CD4-positive, alpha-beta memory T cell (primary cell): ENCODE results near the gene USP27X. TPM values are rescaled to one million over a fixed set of nuclear protein-coding genes. Genes with fewer than 3 reads are reported as not detected.

Source experiments
- CTCF ChIA-PET: fragments of 350-600 bp; sonication (Branson Sonifier 250); formaldehyde crosslinking; loops from one replicate; lab custom pipeline; 2021; ENCODE audit warnings: inconsistent platforms; ENCODE audit not compliant: partially characterized antibody; lab: Charles Lee
- POLR2A ChIA-PET: fragments of 350-600 bp; sonication (Branson Sonifier 250); formaldehyde crosslinking; loops from one replicate; lab custom pipeline; 2021; ENCODE audit not compliant: partially characterized antibody; lab: Charles Lee
- DNase-seq, 5 donors: peaks; one replicate each; pipeline versions ENCODE4 v3.0.0 to v3.0.0-alpha.2; 2020 to 2022; ENCODE audit warnings: mixed read lengths in 1 of 5
- H3K27ac ChIP-seq: one replicate; pipeline ENCODE4 v1.7.0; 2013; ENCODE audit warnings: low read depth, low read length
- H3K27me3 ChIP-seq: 2 replicates; pipeline ENCODE4 v1.7.0; 2013; ENCODE audit warnings: mild to moderate bottlenecking, low read length, moderate library complexity; ENCODE audit not compliant: insufficient read depth
- H3K36me3 ChIP-seq: 2 replicates; pipeline ENCODE4 v1.7.0; 2013; ENCODE audit warnings: mild to moderate bottlenecking, low read length, moderate library complexity; ENCODE audit not compliant: insufficient read depth
- H3K4me1 ChIP-seq: 2 replicates; pipeline ENCODE4 v1.7.0; 2013; ENCODE audit warnings: mild to moderate bottlenecking, low read length, moderate library complexity; ENCODE audit not compliant: insufficient read depth
- H3K4me3 ChIP-seq, 2 donors: one replicate each; pipeline ENCODE4 v1.7.0; 2013; ENCODE audit warnings: low read length in 2 of 2, mild to moderate bottlenecking in 1 of 2
- H3K9me3 ChIP-seq, 2 donors: one replicate each; pipeline ENCODE4 v1.7.0; 2013; ENCODE audit warnings: low read length in 2 of 2, control low read depth in 1 of 2; ENCODE audit not compliant: control insufficient read depth in 1 of 2
- H3K27ac Mint-ChIP-seq, 7 donors: one replicate each; pipeline ENCODE4 v1.8.0; 2020 to 2021; ENCODE audit warnings: mixed read lengths in 7 of 7, mild to moderate bottlenecking in 6 of 7, inconsistent platforms in 3 of 7, moderate library complexity in 3 of 7
- H3K27me3 Mint-ChIP-seq, 2 donors: one replicate each; pipeline ENCODE4 v1.8.0; 2020 to 2021; ENCODE audit warnings: mixed read lengths in 2 of 2
- H3K36me3 Mint-ChIP-seq, 2 donors: one replicate each; pipeline ENCODE4 v1.8.0; 2020 to 2021; ENCODE audit warnings: mixed read lengths in 2 of 2, inconsistent platforms in 1 of 2, mild to moderate bottlenecking in 1 of 2
- H3K4me1 Mint-ChIP-seq, 4 donors: one replicate each; pipeline ENCODE4 v1.8.0; 2020 to 2021; ENCODE audit warnings: mixed read lengths in 4 of 4, mild to moderate bottlenecking in 1 of 4
- H3K4me3 Mint-ChIP-seq, 8 donors: one replicate each; pipeline ENCODE4 v1.8.0; 2020 to 2021; ENCODE audit warnings: mixed read lengths in 8 of 8, mild to moderate bottlenecking in 7 of 8, moderate library complexity in 6 of 8, inconsistent platforms in 3 of 8
- H3K9me3 Mint-ChIP-seq, 8 donors: one replicate each; pipeline ENCODE4 v1.8.0; 2020 to 2021; ENCODE audit warnings: mixed read lengths in 8 of 8, mild to moderate bottlenecking in 5 of 8, inconsistent platforms in 3 of 8, moderate library complexity in 1 of 8
- intact Hi-C: fragments of 100-400 bp; cut with micrococcal nuclease; formaldehyde crosslinking; loops from one replicate; pipeline ENCODE4 v1.15.1; 2023
- polyA plus RNA-seq, 2 donors: library from polyadenylated mRNA; unstranded; fragments of 300-500 nt; fragmentation: Illumina TruSeq; gene quantifications; one replicate each; pipeline ENCODE4 v1.2.3, GENCODE V29; 2021
- total RNA-seq, 2 experiments: library from RNA; stranded (reverse); gene quantifications; one replicate each; pipeline ENCODE4 v1.2.3, GENCODE V29; 2021

Gene USP27X
- total and polyA plus RNA-seq, 4 experiments from 2014 or later: 0.07 to 7.5 (median 4.4) TPM

DNA sequence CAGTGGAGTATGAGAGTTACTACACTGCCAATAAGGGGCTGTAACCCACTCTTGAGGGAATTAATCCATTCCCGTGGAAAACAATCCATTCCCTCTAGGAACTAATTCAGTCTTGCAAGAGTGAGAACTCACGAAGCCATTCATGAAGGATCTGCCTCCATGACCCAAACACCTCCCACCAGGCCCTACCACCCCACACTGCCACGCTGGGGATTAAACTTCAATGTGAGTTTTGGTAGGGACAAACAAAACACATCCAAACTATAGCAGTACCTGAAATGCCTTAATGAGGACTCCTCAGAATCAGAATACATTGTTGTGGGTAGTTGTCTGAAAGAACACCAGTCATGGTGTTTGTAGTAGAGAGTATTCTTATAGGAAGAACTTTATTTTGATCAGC lies 31.0 kb upstream of the USP27X start:
- H3K27ac Mint-ChIP-seq: no peak overlapping the region
- intact Hi-C loops: no loop called here
- no peaks in the 10 kb centered on the region for H3K9me3 Mint-ChIP-seq

DNA sequence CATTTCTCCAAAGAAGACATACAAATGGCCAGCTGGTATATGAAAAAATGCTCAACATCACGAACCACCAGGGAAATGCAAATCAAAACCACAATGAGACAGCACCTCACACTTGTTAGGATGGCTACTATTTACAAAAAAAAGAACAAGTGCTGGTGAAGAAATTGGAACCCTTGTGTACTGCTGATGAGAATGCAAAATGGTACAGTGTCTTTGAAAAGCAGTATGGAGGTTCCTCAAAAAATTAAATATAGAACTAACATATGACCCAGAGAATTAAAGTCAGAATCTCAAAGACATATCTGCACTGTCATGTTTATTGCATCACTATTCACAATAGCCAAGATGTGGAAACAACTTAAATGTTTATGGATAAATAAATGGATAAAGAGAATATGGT lies 29.3 kb upstream of the USP27X start:
- Histone ChIP-seq H3K4me3 (no peak overlapping the region), H3K27me3 (no peaks in the 10 kb centered on the region), H3K27ac (no peak overlapping the region), H3K4me1 (no peaks in the 10 kb centered on the region), H3K9me3 (no peaks in the 10 kb centered on the region), H3K36me3 (no peaks in the 10 kb centered on the region)
- Mint-ChIP-seq H3K4me3 (no peak overlapping the region), H3K4me1 (no peaks in the 10 kb centered on the region), H3K27me3 (peaks cover 0 to 3% of the 10 kb centered on the region in 2 donors), H3K27ac (no peak overlapping the region), H3K9me3 (no peaks in the 10 kb centered on the region), H3K36me3 (no peaks in the 10 kb centered on the region)
- ChIA-PET CTCF (no interaction called here), POLR2A (no interaction called here)
- intact Hi-C loops: no loop called here
- DNase-seq: no peak

More for the DNA sequence above, 31.0 kb upstream of the USP27X start:
- no peak overlapping the region for H3K27ac ChIP-seq
- no peaks in the 10 kb centered on the region for H3K4me1 ChIP-seq
- DNase-seq: no peak
- no peaks in the 10 kb centered on the region for H3K36me3 ChIP-seq
- Mint-ChIP-seq H3K4me1 (no peaks in the 10 kb centered on the region), H3K36me3 (no peaks in the 10 kb centered on the region), H3K4me3 (no peak overlapping the region), H3K27me3 (peaks cover 0 to 3% of the 10 kb centered on the region in 2 donors)
- no peaks in the 10 kb centered on the region for H3K9me3 ChIP-seq
- no peaks in the 10 kb centered on the region for H3K27me3 ChIP-seq
- no peak overlapping the region for H3K4me3 ChIP-seq
- POLR2A ChIA-PET: no interaction called here
- CTCF ChIA-PET: interaction anchor here (0.9 kb wide), 1 partner anchor 9 kb away, joined by 3 read pairs; no protein-coding TSS in a partner anchor

DNA sequence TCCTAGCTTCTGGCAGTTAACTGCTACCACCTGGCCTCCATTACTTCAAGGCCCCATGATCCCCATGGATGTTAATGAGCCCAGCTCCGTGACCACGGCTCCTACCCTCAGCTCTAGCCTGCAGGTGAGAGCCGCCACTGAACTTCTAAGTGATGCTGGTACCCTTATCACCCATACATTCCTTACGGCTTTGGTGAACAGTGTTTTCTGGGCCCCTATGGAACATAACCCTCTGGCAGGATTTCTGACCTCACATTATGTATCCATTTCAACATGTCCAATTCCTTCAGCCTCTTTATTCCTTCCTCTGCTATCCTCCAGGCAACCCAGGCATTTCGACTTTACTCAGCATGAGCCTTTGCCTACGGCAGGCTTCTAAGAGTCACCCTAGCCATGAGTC lies 25.6 kb upstream of the USP27X start:
- H3K27ac Mint-ChIP-seq: no peak overlapping the region
- H3K4me3 Mint-ChIP-seq: no peak overlapping the region
- no peak overlapping the region for H3K4me3 ChIP-seq
- H3K9me3 Mint-ChIP-seq: no peaks in the 10 kb centered on the region
- no peak overlapping the region for H3K27ac ChIP-seq
- POLR2A ChIA-PET: no interaction called here
- H3K4me1 Mint-ChIP-seq: no peaks in the 10 kb centered on the region
- H3K36me3 Mint-ChIP-seq: no peaks in the 10 kb centered on the region
- no peak for DNase-seq
- no peaks in the 10 kb centered on the region for H3K27me3 ChIP-seq
- H3K4me1 ChIP-seq: no peaks in the 10 kb centered on the region
- no peaks in the 10 kb centered on the region for H3K9me3 ChIP-seq
- CTCF ChIA-PET: no interaction called here
- intact Hi-C loops: no loop called here
- H3K36me3 ChIP-seq: no peaks in the 10 kb centered on the region
- H3K27me3 Mint-ChIP-seq: no peaks in the 10 kb centered on the region

DNA sequence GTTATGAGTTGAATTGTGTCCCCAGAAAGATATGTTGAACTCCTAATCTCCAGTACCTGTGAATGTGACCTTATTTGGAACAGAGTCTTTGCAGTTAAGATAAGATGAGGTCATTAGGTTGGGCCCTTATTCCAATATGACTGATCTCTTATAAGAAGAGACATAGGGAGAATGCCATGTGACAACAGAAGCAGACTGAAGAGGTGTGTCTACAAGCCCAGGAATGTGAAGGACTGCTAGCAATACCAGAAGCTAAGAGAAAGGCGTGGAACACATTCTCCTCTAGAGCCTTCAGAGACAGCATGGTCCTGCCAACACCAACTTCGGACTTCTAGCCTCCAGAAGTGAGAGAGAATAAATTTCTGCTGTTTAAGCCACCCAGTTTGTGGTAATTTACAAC lies 22.5 kb upstream of the USP27X start:
- ChIA-PET POLR2A (no interaction called here), CTCF (no interaction called here)
- Histone ChIP-seq H3K9me3 (no peaks in the 10 kb centered on the region), H3K27ac (no peak overlapping the region), H3K36me3 (no peaks in the 10 kb centered on the region), H3K27me3 (no peaks in the 10 kb centered on the region), H3K4me3 (no peak overlapping the region), H3K4me1 (no peaks in the 10 kb centered on the region)
- DNase-seq: no peak
- H3K4me3 Mint-ChIP-seq: no peak overlapping the region
- H3K4me1 Mint-ChIP-seq: no peaks in the 10 kb centered on the region
- intact Hi-C loops: no loop called here
- no peaks in the 10 kb centered on the region for H3K9me3 Mint-ChIP-seq
- no peaks in the 10 kb centered on the region for H3K27me3 Mint-ChIP-seq
- H3K27ac Mint-ChIP-seq: no peak overlapping the region
- H3K36me3 Mint-ChIP-seq: no peaks in the 10 kb centered on the region

DNA sequence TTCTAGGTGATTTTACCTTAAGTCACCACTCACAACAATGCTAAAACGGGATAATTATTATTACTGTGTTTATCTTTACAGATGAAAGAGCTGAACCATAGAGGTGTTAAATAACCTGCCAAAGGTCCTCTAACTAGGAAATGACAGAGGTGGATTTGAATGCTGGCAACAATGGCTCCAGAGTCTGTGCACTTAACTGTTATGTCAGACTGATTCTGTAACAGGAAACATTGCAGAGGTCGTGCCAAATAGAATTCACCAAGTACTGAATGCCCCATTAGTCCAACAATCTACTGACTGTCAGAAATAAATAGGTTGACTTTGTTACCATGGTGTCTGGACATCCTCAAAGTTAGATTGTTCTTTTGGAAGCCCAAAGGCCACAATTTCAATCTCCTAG lies 20.9 kb upstream of the USP27X start:
- H3K36me3 Mint-ChIP-seq: no peaks in the 10 kb centered on the region
- POLR2A ChIA-PET: no interaction called here
- intact Hi-C loops: no loop called here
- H3K27ac Mint-ChIP-seq: no peak overlapping the region
- H3K27me3 Mint-ChIP-seq: no peaks in the 10 kb centered on the region
- Histone ChIP-seq H3K9me3 (no peaks in the 10 kb centered on the region), H3K4me3 (no peak overlapping the region), H3K27me3 (no peaks in the 10 kb centered on the region), H3K36me3 (no peaks in the 10 kb centered on the region), H3K4me1 (no peaks in the 10 kb centered on the region), H3K27ac (no peak overlapping the region)
- no peak for DNase-seq
- H3K9me3 Mint-ChIP-seq: no peaks in the 10 kb centered on the region
- no peak overlapping the region for H3K4me3 Mint-ChIP-seq
- CTCF ChIA-PET: no interaction called here
- H3K4me1 Mint-ChIP-seq: no peaks in the 10 kb centered on the region

DNA sequence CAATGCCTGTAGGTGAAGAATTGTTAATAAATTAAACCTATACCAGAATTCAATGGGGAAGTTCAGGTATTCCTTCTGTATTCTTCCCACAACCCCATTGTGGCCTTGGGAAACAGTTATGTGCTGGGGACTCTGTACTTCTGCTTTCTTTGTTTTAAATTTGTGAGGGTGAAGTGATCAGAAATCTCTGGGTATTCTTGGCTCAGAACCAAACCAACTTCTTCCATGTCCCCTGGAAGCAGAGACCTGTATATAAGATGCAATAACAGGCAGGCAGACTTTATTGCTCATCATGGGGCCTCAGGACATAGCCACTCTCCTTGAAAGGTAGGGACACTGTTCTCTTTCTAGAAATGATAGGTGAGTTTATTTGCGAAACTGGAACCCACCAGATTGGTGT lies 19.8 kb upstream of the USP27X start:
- DNase-seq: no peak
- Histone ChIP-seq H3K4me3 (no peak overlapping the region), H3K9me3 (no peaks in the 10 kb centered on the region), H3K36me3 (no peaks in the 10 kb centered on the region), H3K4me1 (no peaks in the 10 kb centered on the region), H3K27ac (no peak overlapping the region), H3K27me3 (no peaks in the 10 kb centered on the region)
- no peaks in the 10 kb centered on the region for H3K27me3 Mint-ChIP-seq
- no peaks in the 10 kb centered on the region for H3K36me3 Mint-ChIP-seq
- POLR2A ChIA-PET: no interaction called here
- H3K4me1 Mint-ChIP-seq: no peaks in the 10 kb centered on the region
- H3K9me3 Mint-ChIP-seq: no peaks in the 10 kb centered on the region
- no peak overlapping the region for H3K27ac Mint-ChIP-seq
- CTCF ChIA-PET: no interaction called here
- no peak overlapping the region for H3K4me3 Mint-ChIP-seq
- intact Hi-C loops: no loop called here

DNA sequence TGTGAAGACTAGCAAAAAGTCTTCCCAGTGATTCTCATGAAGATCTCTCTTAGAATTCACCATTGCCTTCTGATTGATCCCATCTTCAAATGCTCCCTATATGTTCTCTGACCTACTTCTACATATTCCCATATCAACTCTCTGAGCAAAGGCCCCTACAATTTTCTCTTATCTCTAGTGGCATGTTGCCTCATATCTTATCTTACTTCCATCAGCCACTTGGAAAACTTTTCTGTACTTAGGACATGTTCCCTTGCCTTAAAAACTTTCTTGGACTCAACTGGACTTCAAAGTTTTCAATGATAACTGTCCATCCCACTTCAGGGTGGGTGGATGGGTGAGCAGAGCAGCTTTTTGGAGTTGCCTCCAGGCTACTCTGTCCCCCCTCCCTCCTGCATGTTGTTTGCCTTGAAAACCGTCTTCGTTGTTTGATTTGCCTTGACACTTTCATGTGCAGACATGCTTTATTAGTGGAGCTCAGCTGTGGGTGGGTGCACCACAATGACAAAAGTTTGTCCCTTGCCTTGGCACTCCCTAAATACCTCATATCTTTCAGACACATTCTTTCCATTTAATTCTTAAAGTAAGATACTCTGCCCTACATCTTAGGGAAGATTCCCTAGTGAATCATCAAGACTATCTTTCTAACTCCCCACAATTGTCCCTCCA lies 18.3 kb upstream of the USP27X start:
- Histone ChIP-seq H3K36me3 (no peaks in the 10 kb centered on the region), H3K4me3 (no peak overlapping the region), H3K27ac (no peak overlapping the region), H3K27me3 (no peaks in the 10 kb centered on the region), H3K9me3 (no peaks in the 10 kb centered on the region), H3K4me1 (no peaks in the 10 kb centered on the region)
- DNase-seq: no peak
- POLR2A ChIA-PET: no interaction called here
- H3K27ac Mint-ChIP-seq: no peak overlapping the region
- H3K4me1 Mint-ChIP-seq: no peaks in the 10 kb centered on the region
- no peaks in the 10 kb centered on the region for H3K9me3 Mint-ChIP-seq
- no peaks in the 10 kb centered on the region for H3K27me3 Mint-ChIP-seq
- H3K4me3 Mint-ChIP-seq: no peak overlapping the region
- CTCF ChIA-PET: no interaction called here
- H3K36me3 Mint-ChIP-seq: no peaks in the 10 kb centered on the region
- intact Hi-C loops: no loop called here

DNA sequence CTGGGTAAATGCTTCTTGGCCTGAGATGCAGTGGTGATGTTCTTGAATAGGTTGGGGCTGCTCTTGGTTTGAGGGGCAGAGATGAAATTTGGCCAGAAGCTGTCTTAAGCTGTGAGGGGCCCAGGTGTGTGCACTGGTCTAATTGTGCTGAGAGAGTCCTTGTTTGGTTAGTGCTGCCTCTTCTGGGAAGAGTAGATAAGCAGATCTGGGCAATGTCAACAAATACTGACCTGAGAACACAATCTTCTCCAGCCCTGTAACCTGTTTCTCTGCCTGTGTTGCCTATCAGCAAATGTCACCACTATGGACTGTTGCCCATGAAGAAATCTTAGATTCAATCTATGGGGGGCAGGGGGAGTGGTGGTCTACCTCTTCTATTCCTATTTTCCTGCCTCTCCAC lies 17.2 kb upstream of the USP27X start:
- no peaks in the 10 kb centered on the region for H3K27me3 ChIP-seq
- no peaks in the 10 kb centered on the region for H3K9me3 Mint-ChIP-seq
- CTCF ChIA-PET: no interaction called here
- no peak for DNase-seq
- H3K4me3 ChIP-seq: no peak overlapping the region
- no peaks in the 10 kb centered on the region for H3K4me1 ChIP-seq
- intact Hi-C loops: no loop called here
- no peaks in the 10 kb centered on the region for H3K36me3 Mint-ChIP-seq
- no peaks in the 10 kb centered on the region for H3K4me1 Mint-ChIP-seq
- H3K27me3 Mint-ChIP-seq: no peaks in the 10 kb centered on the region
- no peaks in the 10 kb centered on the region for H3K9me3 ChIP-seq
- no peak overlapping the region for H3K27ac ChIP-seq
- H3K4me3 Mint-ChIP-seq: no peak overlapping the region
- H3K36me3 ChIP-seq: no peaks in the 10 kb centered on the region
- POLR2A ChIA-PET: no interaction called here
- H3K27ac Mint-ChIP-seq: peak overlapping the region in 1 of 7 donors; percentile 27
